HG02884 (cell line): Measurements from ENCODE around the gene DST.

Source experiments
- ATAC-seq: cut with Tn5 transposase; IDR thresholded peaks from one replicate; pipeline ENCODE4 v1.9.1; 2021; ENCODE audit warnings: mild to moderate bottlenecking, moderate library complexity; ENCODE audit not compliant: unreplicated experiment

The DST gene

DNA sequence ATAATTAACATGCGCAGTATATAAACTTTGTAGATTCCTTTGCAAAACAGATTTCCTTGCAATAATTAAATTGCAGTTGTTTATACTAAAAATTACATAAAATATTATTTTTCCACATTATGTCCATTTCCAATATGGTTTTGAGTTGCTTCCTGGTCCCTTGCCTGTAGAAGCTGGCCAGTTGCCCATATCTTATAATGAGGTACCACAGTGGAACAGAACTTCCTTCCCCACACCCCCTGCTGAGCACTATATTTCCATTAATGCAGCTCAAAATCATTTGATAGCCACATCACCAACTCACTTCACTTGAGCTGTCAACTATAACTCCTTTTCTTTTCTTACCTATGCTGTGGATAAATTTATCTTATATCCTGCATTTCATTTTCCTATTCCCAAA lies 194.6 kb downstream of the DST start:
- no peak for ATAC-seq

DNA sequence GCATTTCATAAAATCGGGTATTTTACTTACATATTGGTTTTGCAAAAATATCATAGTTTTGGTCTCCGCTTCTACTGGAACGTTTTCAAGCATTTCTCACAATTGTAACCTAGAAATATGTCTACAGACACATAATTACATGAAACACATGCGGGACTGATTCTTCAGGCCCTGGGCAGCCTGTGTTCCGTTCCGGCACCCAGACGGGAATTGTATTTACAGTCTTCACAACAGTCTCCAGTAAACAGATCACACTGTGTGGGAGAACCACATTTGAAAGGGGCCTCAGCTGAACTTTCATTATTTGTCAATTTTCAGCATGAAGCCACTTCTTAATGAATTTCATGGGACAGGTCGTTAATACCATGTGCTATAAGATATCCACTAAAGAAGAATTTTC lies 196.9 kb downstream of the DST start:
- ATAC-seq = no peak

DNA sequence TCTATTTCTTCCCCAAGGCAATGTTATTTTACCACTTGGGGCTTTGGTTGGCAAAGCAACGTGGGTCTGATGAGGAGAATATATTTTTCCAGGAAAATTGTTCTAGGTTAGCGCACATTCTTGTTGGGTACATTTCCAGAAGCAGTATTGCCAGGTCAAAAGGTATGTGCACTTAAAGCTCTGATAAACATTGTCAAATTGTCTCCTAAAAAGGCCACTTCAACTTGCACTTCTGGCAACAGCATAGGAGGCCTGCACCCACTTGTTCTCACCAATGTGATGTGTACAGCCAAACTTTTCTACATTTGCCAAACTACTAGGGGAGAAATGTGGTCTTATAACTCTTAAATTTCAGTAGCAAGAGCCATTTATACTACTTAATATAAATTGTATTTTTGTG lies 197.8 kb downstream of the DST start:
- ATAC-seq = no peak

DNA sequence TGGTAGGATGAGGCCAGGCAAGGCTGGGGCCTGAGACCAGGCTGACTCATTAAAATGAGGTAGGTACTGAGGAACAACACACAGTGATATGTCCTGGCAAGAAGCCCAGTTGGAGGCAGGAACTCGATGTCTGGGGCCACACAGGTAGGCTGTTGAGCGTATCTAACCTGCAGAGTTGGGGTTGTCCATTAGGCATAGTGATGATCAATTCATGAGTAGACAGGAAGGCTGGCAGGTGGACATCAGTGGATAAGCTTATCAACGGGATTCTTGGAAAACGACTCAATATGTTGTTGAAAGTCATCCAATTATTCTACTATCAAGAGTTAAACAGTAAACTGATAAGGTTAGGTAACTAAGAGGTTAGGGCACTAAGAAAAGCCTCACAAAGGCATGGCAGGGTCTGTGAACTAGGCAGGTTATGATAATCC lies 202.1 kb downstream of the DST start:
- ATAC-seq = no peak

DNA sequence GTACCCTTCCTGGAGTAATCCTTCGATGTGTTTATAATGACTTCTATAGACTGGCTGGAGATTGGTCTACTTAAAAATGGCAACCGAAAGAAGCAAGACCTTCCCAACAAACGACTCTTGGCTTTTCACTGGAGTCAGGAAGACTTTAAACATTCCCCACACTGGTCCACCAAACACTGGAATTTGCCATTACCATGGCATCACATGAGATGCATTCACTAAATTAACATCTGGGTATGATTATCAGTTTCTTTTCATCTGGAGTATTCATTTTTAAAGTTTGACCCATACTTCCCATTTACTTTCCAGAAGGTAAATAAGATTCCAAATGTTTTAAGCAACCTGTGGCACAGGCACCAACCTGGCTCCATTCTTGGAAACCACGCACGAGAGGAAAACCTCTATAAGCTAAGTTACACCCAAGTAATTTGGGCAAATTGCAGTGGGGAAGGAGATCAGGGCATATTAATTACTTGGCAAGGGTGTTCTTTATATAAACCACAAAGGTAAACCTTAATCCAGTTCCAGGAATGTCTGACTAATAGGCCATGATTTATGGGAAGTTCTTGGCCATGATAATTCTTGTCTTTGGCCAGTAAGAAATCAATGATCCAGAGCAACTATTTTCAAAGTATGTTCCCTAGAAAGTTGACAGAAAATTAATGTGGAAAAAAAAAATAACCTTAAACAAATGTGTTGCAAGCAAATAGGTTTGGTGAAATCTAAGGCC lies 205.4 kb downstream of the DST start:
- no peak for ATAC-seq

DNA sequence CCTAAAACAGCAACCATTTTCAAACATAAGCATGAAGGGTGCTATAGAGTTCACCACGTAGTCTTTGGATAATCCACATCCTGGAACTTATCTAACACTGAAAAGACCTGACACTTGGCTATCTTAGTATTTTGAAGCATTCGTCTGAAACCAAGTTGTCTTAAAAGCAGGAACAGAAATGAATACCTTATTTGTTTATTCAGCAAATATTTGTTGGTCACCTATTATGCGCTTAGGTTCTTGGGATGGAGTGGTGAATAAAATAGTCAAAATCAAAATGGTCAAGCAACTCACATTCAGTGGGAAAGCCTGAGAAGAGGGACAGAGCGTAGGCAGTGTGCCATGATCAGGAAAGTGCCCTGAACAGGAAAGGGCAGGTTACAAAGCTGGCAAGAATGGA lies 206.9 kb downstream of the DST start:
- ATAC-seq = no peak

DNA sequence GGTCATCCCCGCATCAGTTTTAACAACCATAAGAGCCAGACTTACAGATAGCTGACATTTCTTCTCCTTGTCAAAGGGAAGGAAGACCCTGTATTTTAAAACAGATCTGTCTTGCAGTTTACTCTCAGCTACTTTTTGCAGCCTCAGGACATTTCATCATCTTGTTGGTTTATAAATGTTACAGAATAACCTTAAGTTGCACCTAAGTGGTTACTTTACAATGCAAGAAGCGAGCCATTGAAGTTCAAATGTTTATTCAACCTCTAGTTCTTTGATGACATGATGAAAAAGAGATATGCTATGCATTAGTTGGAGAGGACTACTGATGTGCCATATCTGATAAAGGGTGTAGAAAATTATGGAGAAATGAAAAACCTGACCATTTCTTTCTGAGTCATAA lies 207.4 kb downstream of the DST start:
- no peak for ATAC-seq

DNA sequence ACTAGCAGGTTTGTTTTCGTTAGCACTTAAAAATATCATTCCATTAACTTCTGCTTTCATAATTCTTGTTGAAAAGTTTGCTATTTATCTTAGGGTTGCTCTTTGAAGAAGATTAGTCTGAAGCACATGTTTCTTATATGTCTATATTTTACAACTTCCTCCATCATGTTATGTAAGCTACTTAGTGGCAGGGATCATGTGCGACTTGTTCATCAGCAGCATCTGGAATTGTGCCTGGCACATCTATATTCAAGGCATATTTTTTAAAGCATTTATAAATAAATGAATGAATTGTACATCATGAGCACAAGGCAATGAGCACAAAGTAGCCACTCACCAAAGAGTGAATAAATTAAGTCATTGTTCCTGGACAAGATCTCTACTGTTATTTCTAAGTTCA lies 208.1 kb downstream of the DST start:
- no peak for ATAC-seq

DNA sequence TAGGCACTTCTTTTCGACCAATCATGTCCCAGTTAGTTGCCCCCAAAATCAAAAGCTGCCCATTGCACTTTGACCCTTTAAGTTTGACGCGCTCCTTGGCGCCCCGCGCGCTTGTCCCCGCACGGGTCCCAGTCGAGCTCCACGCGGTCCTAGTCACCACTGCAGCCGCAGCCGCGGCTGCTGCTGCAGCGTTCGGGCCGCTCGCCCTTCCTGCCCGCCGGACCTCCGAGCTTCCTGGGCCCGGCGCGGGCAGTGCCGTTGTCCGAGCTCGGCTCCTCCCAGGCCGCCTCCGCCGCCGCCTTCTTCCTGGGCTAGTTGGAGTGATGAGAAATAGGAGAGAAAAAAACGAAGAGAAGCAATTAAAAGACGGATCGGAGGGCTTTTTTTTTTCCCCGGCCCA lies 209.6 kb downstream of the DST start:
- no peak for ATAC-seq

DNA sequence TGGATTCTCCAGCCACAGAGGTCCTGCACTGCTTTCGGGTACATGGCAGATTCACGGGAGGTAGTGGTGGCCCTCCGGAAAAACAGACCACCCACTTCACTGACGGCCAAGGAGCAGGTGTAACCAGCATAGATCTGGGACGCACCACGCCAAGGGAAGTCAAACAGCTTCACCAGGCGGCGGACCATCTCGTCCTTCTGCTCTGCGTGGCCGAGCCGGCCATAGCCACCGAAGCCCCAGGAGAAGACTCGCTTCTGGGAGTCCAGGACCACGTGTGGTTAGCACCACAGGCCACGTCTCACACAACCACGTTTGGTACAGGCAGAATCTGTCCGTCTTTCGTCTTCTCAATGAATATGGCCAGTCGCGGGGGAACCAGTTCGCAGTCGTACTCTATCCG lies 210.5 kb downstream of the DST start:
- no peak for ATAC-seq

DNA sequence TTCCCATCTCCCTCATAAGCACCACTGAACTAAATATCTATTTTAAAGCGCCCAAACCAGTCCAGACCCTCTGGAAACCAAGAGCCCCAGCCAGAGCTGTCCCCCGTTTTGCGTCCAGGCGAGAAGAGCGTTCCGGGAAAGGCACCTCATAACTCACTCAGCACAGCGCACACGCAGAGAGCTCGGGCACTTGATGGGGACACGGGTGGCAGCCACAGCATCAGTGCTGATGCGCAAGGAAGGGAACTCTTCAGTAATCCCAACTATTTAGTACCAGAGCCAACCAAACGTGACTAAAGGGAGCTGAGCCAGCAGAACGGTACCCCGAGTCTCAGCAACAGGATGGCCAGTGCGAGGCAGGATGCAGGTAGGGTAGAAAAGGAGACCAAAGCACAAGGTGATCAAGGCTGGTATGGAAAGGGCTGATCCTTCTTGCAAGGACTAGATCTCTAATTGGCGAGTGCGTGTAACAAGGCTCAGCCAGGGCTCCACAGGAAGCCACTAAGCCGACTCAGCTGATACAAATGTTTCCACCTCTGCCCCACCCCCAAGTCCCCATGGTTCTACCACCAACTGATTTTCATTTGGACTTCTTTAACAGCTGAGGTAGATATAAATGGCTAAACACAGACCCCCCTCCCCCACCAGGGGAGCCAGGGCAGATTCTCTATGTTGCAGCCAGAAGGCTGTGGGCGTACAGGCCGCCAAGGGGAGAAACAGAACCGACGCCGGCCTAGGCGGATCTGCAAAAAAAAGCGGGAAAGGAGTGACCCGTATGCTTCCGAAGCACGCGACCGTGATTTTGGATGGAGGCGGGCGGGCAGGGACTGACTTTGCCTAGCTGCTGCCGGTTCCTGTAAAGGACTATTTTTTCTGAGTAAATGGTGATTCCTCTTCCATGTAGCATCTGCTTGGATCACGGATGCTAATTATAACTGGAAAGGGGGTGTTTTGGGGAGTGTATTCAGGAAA lies 211.8 kb downstream of the DST start:
- ATAC-seq = no peak

DNA sequence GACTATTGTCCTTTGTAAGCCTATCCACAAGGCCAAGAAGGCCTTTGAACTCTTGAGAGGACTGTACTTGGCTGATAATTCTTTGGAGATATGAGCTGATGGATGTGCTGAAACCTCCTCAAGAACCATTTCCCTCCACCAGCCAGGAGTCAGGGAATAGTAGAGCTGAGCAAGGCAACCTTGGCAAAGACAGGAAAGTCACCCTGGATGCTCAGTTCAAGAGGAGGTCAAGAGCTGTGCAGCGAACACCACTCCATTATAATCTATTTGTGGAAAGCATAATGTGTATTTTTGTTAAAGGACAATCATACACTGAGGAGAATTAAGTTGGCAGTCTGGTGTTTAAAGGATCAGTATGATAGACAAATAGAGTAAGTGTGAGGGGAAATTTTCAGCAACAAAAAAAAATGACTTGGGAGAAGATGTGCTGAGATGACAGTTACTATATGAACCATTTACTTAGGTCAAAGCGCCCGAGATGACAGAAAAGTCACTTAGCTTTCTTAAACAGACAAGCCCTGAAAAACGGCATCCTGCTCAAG lies 218.1 kb downstream of the DST start:
- no peak for ATAC-seq

DNA sequence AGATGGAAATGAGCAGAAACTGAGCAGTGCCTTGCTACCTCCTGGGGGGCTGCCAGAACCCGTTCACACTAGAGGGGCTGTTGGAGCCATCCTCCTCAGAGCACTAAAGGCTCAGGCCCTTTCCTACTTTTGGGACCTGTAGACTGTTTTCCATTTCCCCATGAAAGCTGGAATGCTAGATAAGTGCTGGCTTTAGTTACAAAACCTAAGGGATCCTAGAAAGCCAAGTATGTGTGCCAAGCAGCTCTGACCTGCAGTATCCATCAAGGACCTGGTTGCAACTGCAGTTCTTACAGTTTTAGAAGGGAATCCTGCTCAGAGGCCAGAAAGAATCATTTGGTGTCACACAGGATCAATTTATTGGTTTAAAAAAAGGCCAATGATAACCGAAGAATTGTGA lies 218.6 kb downstream of the DST start:
- no peak for ATAC-seq

DNA sequence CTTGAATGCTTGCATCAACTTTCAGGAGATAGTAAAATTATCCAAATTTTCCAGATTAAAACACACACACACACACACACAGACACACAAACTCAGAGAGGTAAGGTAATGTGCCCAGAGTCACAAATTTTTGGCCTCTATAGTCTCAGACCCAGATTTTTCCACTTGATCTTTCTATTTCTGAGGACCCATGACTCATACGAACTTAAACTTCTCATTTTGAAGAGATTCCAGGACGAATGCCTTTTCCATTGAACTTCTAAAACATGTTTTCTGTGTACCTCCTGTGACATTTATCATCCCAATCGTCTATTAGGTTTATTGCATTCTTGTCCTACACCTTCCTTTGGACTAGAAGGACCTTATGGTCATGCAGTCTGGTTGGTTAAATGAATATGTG lies 222.4 kb downstream of the DST start:
- no peak for ATAC-seq

DNA sequence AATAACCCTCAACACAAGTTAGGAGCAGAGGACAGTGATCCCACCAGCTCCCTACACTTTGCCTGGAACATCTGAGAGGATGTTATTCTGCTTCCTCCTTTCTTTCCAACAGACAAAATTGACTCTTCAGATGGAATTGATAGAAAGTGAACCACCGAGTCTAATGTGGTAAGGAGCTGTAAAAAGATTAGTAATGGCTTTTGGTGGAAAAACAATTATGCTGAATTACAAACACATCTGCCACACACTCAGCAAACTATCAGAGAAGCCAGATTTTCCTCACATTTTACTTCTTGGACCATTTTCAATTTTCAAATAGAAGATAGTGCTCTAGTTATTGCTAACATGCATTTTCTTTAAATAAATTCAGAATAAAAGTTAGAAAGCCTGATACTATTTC lies 223.5 kb downstream of the DST start:
- no peak for ATAC-seq

DNA sequence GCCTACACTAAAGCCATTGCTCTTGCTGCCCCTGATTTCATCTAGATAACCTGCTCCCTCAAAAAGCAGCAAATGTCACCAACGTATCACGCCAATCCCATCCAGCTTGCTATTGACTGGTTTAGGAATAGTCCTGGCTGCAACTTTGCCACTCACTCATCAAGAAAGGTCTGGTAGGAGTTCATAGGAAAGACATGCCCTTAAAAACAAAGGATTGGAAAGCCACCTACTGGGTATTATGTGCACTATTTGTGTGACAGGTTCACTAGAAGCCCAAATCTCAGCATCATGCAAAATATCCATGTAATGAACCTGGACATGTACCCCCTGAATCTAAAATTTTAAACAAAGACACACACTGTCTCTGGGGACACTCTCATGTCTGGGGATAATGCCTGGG lies 224.9 kb downstream of the DST start:
- no peak for ATAC-seq

DNA sequence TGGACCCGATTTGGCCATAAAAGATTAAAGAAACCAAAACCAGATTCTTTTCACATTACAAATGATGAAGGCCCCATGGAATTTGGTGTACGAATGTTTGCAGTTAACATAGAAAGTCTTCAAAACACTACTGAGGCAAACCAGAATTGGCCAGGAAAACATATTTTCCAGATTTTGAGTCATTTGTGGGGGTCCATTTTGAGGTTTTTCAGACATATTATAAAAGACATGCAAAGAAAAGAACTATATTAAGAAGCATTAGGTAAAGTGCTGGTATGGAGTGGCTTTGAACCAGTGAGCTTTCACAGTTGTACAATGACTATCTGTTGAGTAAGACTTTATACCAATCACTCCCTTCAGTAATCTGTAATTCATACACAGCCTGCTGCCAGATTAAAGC lies 226.4 kb downstream of the DST start:
- ATAC-seq = no peak

DNA sequence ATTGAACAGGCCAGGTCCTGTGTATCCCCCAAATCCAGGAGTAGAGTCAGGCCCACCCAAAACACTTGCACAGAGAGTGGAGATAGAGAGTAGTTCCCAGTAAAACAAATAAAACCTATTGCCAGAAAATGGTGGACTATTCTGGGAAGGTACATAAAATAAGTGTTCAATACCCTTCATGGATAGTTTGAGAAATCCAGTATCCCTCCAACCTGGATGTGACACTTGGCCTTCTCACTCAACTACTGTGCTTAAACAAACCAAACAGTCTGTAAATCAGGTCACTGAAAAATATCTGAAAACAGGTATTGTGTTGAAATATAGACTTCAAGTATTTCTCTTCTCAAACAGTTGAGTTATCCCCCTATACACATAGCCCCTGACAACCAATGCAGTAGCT lies 233.7 kb downstream of the DST start:
- no peak for ATAC-seq
